AML-193 (cell line): ENCODE results near the gene MEN1.
"Not testable (repeated sequence)": the region's sequence is repeated elsewhere in the genome, so short reads cannot be mapped to it uniquely, and the experiment has no call there.

ENCODE experiments used
- DNase-seq, 2 experiments: peaks; one replicate each; lab custom pipeline; 2025; lab: John Stamatoyannopoulos, UW

Gene MEN1

DNA sequence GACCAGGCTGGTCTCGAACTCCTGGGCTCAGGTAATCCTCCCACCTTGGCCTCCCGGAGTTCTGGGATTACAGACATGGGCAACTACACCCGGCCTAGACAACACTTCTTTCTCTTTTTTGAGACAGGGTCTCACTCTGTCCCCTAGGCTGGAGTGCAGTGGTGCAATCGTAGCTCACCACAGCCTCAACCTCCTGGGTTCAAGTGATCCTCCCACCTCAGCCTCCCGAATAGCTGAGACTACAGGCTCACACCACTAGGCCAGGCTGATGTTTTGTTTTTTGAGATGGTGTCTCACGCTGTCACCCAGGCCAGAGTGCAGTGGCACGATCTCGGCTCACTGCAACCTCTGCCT is 35.4 kb upstream of the MEN1 start:
- not testable (repeated sequence) for DNase-seq

GRCh38 chr11:64845129-64845775 is 34.9 kb upstream of the MEN1 start:
- no peak for DNase-seq

DNA sequence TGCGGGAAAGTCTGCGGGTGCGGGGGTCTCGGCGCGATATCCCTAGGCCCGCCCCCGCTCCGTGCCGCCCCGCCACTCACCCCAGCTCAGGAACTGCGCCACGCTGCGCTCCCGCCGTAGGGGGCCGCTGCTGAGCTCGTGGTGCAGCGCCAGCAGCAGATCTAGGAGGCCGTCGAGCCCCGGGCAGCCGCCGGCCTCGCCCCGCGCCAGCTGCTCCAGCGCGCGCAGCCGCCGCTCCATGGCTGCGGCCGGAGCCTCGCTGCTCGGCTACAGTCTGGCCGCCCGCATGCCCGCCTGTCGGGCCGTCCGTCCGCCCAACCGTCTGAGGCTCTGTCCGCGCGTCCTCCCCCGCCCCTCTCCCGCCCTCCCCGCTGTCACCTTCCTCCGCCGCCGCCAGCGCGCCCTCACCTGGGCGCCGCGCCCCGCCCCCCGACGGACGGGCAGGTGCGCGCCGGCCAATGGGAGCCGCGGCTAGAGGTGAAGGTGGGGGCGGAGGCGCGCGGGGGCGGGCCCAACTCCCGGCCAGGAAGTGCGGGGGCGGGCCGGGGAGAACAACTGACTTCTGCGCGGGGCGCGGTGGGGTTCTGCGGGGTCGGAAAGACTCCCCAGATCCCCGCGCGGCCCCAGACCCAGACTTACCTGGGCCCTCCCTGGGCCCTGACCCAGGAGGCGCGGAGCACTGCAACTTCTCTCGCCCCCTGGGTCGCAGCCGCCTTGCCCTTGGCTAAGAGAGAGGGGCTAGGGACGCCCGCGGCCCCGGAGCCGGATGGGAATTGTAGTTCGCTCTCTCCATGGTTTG is 34.2 kb upstream of the MEN1 start, which contains the start of gene CDC42BPG:
Gene CDC42BPG, minus strand, starts transcription at position 324 of the 799 bp plus-strand sequence. Its CDS starts 84 bp downstream, at position 240.
- peak; percentile 57 for DNase-seq

DNA sequence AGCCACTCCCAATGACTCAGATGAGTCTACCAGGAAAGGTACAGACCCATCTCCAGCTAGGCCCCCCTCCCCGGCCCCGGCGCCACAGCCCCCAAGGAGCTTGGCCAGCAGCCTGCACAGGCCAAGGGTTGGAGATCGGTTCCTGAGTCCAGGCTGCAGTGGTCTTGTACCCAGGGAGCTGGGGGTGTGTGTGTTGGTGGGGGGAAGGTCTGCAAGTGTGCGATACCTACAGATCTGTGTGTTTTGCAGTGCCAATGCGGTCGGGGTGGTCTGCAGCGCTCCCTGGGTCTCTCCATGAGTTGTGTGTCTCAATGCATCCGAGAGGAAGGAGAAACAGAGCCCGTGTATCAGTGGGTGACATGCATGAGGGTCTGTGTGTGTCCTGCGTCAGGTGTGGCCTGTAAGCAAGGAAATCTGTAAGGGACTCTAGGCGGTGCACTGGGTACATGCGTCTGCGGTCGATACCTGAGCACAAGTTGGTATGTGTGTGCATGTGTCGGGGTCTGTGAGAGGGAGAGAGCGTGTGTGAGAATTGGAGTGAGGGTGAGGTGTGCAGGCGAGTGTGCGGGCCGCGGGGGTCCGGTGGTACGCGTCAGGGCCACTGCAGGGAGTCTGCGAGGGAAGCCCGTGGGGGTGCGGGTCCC is 33.5 kb upstream of the MEN1 start:
- no peak for DNase-seq

- no peak for DNase-seq
Observed at GRCh38 chr11:64842851-64843685, 32.7 kb upstream of the MEN1 start.

GRCh38 chr11:64842366-64842759 is 32.0 kb upstream of the MEN1 start:
- no peak for DNase-seq

GRCh38 chr11:64841592-64842365 is 31.4 kb upstream of the MEN1 start:
- no peak for DNase-seq

DNA sequence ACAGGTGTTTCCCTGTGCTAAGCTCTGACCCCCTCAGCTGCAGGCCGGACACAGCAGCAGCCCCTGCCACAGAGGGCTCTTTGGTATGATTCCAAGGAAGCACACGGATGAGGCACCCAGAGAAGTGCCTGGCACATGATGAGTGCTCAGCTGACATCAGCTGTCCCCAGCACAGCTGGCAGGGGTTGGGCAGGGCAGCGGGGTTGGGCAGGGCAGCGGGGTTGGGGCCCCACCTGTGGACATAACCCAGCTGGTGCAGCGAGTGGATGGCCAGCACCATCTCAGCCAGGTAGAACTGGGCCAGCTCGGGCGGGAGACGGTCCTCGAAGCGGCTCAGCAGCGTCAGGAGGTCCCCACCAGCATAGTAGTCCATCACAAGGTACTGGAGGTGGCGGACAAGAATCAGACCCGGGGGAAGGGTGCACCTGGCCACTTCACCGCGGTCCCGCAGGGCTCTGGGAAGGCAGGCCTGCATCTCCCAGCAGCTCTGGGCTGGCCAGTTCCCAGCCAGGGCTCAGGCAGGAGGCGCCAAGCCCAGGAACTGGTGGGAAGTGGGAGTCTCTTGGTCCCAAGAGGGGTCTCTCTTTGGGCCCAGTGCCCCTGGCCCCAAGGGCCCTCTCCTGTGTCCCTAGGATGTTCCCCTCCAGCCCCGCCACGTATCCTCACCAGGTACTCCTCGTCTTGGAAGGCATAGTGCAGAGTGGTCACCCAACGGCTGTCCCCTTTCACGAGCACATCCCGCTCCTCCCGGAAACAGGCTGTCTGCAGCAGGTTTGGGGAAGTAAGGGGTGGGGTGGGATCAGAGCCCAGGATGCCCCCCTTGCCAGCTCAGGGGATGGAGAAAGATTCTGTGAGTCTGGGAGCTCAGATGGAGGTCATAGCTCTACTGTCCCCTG is 29.8 kb upstream of the MEN1 start:
- no peak for DNase-seq

DNA sequence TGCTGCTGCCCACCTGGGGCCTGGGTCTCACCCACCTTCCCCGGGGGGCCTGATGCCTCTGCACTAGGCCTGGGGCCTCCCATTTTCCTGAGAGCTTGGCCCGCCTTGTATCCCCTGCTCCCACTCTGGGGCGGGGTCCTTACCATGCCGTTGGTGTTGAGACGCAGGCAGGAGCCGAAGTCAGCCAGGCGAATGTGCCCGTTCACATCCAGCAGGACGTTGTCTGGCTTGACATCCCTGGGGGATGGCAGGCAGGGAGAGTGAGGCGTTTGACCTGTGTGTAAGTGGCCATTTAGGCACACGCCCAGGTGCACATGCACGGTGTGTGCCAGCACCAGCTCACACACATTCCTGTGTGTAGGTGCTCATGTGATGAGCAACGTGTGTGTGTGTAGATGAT is 29.0 kb upstream of the MEN1 start:
- no peak for DNase-seq

GRCh38 chr11:64838600-64839334 is 28.4 kb upstream of the MEN1 start:
- no peak for DNase-seq

DNA sequence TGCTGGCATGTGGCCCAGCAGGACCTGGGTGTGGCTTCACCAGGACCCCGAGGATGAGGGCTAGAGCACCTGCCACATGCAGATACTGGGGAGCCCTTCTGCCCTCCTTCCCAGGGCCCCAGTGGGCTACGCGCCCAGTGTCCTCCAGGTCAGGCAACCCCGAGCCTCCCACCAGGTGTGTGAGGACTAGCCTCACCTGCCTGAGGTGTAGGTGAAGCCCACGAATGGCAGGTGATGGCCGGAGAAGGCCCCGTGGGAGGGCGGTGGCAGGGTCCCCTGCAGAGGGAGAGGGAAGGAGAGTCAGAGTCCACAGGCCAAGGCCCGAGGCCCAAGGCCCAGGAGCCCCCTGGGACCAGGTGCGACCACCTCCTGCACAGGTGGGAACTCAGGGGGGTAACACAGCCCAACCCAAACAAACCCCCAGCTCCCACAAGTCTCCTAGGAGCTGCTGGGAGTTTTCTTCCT is 27.6 kb upstream of the MEN1 start:
- no peak for DNase-seq

GRCh38 chr11:64836448-64837072 is 26.2 kb upstream of the MEN1 start:
- DNase-seq, result no peak

GRCh38 chr11:64835616-64836447 is 25.5 kb upstream of the MEN1 start:
- DNase-seq, result no peak

- DNase-seq, result no peak
Observed at GRCh38 chr11:64834723-64835615, 24.6 kb upstream of the MEN1 start.

- DNase-seq, result no peak
Observed at GRCh38 chr11:64834031-64834722, 23.8 kb upstream of the MEN1 start.

GRCh38 chr11:64833509-64833908 is 23.2 kb upstream of the MEN1 start:
- DNase-seq, result no peak

- DNase-seq, result no peak
Observed at GRCh38 chr11:64833198-64833502, 22.8 kb upstream of the MEN1 start.
